Measurements from ENCODE around the gene POLR1H. TPM values are rescaled to one million over a fixed set of nuclear protein-coding genes. Genes with fewer than 3 reads are reported as not detected.

Gene POLR1H
- total RNA-seq, 1 experiment from 2014 or later, result 33.2 TPM

DNA sequence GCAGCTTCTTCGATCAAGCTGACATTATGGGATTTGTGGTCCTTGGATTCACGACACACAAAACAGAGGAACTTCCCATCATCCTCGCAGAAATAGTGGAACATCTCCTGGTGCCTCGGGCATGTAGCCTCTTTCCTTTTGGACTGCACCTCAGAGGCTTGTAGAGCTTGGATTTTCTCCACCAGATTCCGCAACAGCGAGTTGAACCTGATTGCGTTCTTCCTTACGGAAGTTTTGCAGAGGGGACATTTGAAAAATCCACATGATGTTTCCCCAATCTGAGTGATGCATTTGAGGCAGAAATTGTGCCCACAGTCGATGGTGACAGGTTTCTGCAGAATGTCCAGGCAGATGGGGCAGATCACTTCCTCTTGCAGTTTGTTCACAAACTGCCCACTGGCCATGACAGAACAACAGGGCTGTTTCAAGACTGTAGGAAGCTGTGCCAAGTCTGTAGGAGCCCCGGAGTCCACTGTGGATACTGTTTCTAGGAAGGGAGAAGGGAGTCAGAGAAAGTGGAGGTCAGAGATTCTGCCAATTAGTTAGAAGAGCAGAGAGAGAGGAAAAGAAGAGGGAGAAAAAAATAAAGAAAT, 51.4 kb downstream of the POLR1H start:
- DNase-seq (ENCODE audit: low read depth), result no peak
- in situ Hi-C loops (cut with HindIII; ENCODE audit: low pct_unique_long_range_greater_than_20kb, low sequenced_read_pairs), result no loop called here

DNA sequence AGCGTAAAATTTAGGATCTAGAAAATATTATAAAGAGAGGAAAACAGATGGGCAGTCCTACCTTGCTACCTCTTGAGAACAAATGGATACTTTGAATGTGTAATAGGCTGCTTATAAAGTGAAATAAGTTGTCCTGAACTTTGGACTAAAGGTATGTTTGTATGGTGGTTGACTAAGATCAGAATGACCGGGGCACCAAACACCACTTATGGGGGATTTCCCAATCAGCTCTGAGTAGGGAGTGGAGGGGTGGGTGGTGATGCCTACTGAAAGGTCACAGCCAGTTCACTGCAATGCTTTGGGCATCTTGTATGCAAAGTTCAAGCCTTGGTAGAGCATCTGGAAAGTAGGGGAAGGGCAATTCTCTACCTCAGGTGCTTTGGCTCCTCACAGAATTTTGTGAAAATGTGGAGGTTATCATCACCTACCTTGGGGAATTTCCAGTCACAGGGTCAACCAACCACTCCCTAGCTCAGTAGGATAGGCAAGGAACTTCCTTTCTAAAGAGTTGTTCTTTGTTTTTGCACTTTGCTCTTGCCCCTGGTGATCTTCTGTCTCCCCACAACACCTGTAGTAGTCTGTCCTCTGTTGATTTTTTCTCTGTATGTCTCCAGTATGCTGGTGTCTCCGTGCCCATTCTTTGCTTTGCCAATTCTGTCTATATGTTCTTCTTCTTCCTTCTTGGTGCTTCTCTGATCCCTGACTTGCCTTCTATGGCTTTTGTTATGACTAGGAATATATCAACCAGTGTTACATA, 52.1 kb downstream of the POLR1H start, which contains the start of gene TRIM31:
Gene TRIM31, minus strand, starts transcription at position 88 of the 757 bp plus-strand sequence. CDS start 285 bp downstream, outside the sequence.
- peak; percentile 37 for DNase-seq (ENCODE audit: low read depth)
- in situ Hi-C loops (cut with HindIII; ENCODE audit: low pct_unique_long_range_greater_than_20kb, low sequenced_read_pairs), result no loop called here

DNA sequence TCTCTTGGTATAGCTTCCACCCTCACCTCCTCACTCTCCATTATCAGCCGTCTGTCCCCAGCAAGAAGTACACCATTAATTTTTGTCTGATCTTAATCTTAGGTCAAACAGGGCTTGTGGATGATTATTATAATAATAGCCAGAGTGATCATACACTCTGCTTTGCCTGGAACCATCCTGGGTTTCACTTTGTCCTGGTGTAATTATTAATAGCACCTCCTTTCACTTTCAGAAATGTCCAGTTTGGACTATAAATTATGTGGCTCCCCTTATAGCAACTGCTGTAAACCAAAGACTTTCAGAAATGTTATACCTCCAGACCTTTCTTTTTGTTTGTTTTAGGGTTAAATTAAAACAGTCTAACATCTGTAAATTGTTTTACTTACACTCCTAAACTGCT, 52.8 kb downstream of the POLR1H start:
- no peak for DNase-seq (ENCODE audit: low read depth)
- in situ Hi-C loops (cut with HindIII; ENCODE audit: low pct_unique_long_range_greater_than_20kb, low sequenced_read_pairs), result no loop called here

Other genes starting within 250 kb of the POLR1H start
- not detected in 2 replicates for gene HLA-G, start 233.4 kb upstream of the POLR1H start, total RNA-seq (2014; rRNA removed; shearing (Covaris generic); ENCODE audit: low replicate concordance)
- gene HLA-A, start 118.7 kb upstream of the POLR1H start, total RNA-seq (2014; rRNA removed; shearing (Covaris generic); ENCODE audit: low replicate concordance), result 1,302 and 1,396 TPM in 2 replicates
- gene PPP1R11, start 5.9 kb downstream of the POLR1H start, total RNA-seq (2014; rRNA removed; shearing (Covaris generic); ENCODE audit: low replicate concordance), result 66.9 and 98.8 TPM in 2 replicates
- not detected in 2 replicates for gene RNF39, start 14.5 kb downstream of the POLR1H start, total RNA-seq (2014; rRNA removed; shearing (Covaris generic); ENCODE audit: low replicate concordance)
- 0.71 and 3.0 TPM in 2 replicates for gene TRIM31, start 51.8 kb downstream of the POLR1H start, total RNA-seq (2014; rRNA removed; shearing (Covaris generic); ENCODE audit: low replicate concordance)
- gene TRIM40, start 74.9 kb downstream of the POLR1H start, total RNA-seq (2014; rRNA removed; shearing (Covaris generic); ENCODE audit: low replicate concordance), result not detected in 2 replicates
- gene TRIM10, start 99.9 kb downstream of the POLR1H start, total RNA-seq (2014; rRNA removed; shearing (Covaris generic); ENCODE audit: low replicate concordance), result not detected in 2 replicates
- gene TRIM15, start 102.3 kb downstream of the POLR1H start, total RNA-seq (2014; rRNA removed; shearing (Covaris generic); ENCODE audit: low replicate concordance), result not detected in 2 replicates
- gene TRIM26, start 152.1 kb downstream of the POLR1H start, total RNA-seq (2014; rRNA removed; shearing (Covaris generic); ENCODE audit: low replicate concordance), result 46.4 and 73.6 TPM in 2 replicates

Measured in Caki2 (cell line).